Neural cell (in vitro differentiated cells): ENCODE measurements around the gene FCRL6. TPM values are rescaled to one million over a fixed set of nuclear protein-coding genes. Genes with fewer than 3 reads are reported as not detected.

Experiments
- H2AFZ ChIP-seq: fragments of 200-600, 300-800 bp; sonication (generic), shearing (Covaris generic); 2 replicates; pipeline ENCODE4 v1.6.0; 2014; ENCODE audit warnings: low read depth, mild to moderate bottlenecking, antibody characterized with exemption, low read length, moderate library complexity
- H3F3A ChIP-seq: fragments of 200-600 bp; shearing (Covaris generic); 2 replicates; pipeline ENCODE4 v1.6.1; 2016; ENCODE audit warnings: mild to moderate bottlenecking, moderate library complexity, mixed read lengths, antibody characterized with exemption, low read length; ENCODE audit not compliant: insufficient read depth, poor library complexity, severe bottlenecking
- H3K27ac ChIP-seq: fragments of 200-600, 300-800 bp; sonication (generic), shearing (Covaris generic); 2 replicates; pipeline ENCODE4 v1.5.1; 2014; ENCODE audit warnings: mild to moderate bottlenecking, low read length, moderate library complexity
- H3K27me3 ChIP-seq: fragments of 300-800, 200-600 bp; sonication (generic), shearing (Covaris generic); 2 replicates; pipeline ENCODE4 v1.6.0; 2014; ENCODE audit warnings: mild to moderate bottlenecking, low read depth, low read length, moderate library complexity; ENCODE audit not compliant: insufficient read depth
- H3K36me3 ChIP-seq: fragments of 300-800, 200-600 bp; sonication (generic), shearing (Covaris generic); 2 replicates; pipeline ENCODE4 v1.5.1; 2014; ENCODE audit warnings: mild to moderate bottlenecking, antibody characterized with exemption, low read length, moderate library complexity; ENCODE audit not compliant: insufficient read depth
- H3K4me2 ChIP-seq: fragments of 300-800, 200-600 bp; sonication (generic), shearing (Covaris generic); 2 replicates; pipeline ENCODE4 v1.6.0; 2014; ENCODE audit warnings: mild to moderate bottlenecking, low read length
- H3K4me3 ChIP-seq: fragments of 300-800, 200-600 bp; sonication (generic), shearing (Covaris generic); 2 replicates; pipeline ENCODE4 v1.5.1; 2014; ENCODE audit warnings: mild to moderate bottlenecking, low read length, moderate library complexity
- H3K79me2 ChIP-seq: fragments of 200-600 bp; shearing (Covaris generic); replicated peaks from 2 replicates; pipeline ENCODE4 v1.6.0; 2014; ENCODE audit warnings: mild to moderate bottlenecking, low read length, moderate library complexity; ENCODE audit not compliant: insufficient read depth
- H3K9ac ChIP-seq: fragments of 300-800, 200-600 bp; sonication (generic), shearing (Covaris generic); 2 replicates; pipeline ENCODE4 v1.6.1; 2016; ENCODE audit warnings: mild to moderate bottlenecking, low read length, mixed read lengths
- H3K9me2 ChIP-seq: fragments of 200-600 bp; shearing (Covaris generic); 2 replicates; pipeline ENCODE4 v1.6.1; 2016; ENCODE audit warnings: mild to moderate bottlenecking, low read length, mixed read lengths; ENCODE audit not compliant: insufficient read depth
- H3K9me3 ChIP-seq: fragments of 200-600, 300-800 bp; sonication (generic), shearing (Covaris generic); 2 replicates; pipeline ENCODE4 v1.6.1; 2016; ENCODE audit warnings: mild to moderate bottlenecking, mixed run types, low read length, moderate library complexity, mixed read lengths
- H4K20me1 ChIP-seq: fragments of 200-600 bp; shearing (Covaris generic); 2 replicates; pipeline ENCODE4 v1.6.1; 2016; ENCODE audit warnings: mild to moderate bottlenecking, mixed run types; ENCODE audit not compliant: insufficient read depth
- CTCF ChIP-seq: fragments of 450-650 bp; IDR thresholded peaks from 2 replicates; pipeline ENCODE4 v1.5.1; 2014; ENCODE audit warnings: antibody characterized with exemption, mild to moderate bottlenecking, moderate library complexity; ENCODE audit not compliant: poor library complexity, severe bottlenecking
- EP300 ChIP-seq: fragments of 450-650 bp; conservative IDR thresholded peaks from 2 replicates; pipeline ENCODE4 v1.6.1; 2014; ENCODE audit warnings: antibody characterized with exemption, mild to moderate bottlenecking, moderate library complexity; ENCODE audit not compliant: poor library complexity, severe bottlenecking
- EZH2 ChIP-seq: fragments of 200-600, 300-800 bp; shearing (Covaris generic), sonication (generic); IDR thresholded peaks from 2 replicates; pipeline ENCODE4 v1.6.1; 2014; ENCODE audit warnings: antibody characterized with exemption, low read length, borderline replicate concordance, mild to moderate bottlenecking; ENCODE audit not compliant: insufficient read depth, poor library complexity, severe bottlenecking
- MXI1 ChIP-seq: fragments of 450-650 bp; conservative IDR thresholded peaks from 2 replicates; pipeline ENCODE4 v1.6.1; 2014; ENCODE audit warnings: antibody characterized with exemption, mild to moderate bottlenecking; ENCODE audit not compliant: poor library complexity, severe bottlenecking
- POLR2AphosphoS5 ChIP-seq: IDR thresholded peaks from 2 replicates; pipeline ENCODE4 v1.6.1; 2012
- RAD21 ChIP-seq: fragments of 450-650 bp; conservative IDR thresholded peaks from 2 replicates; pipeline ENCODE4 v1.6.1; 2014; ENCODE audit warnings: antibody characterized with exemption, mild to moderate bottlenecking, moderate library complexity
- REST ChIP-seq: IDR thresholded peaks from 2 replicates; pipeline ENCODE4 v1.6.1; 2012; ENCODE audit warnings: borderline replicate concordance
- SMC3 ChIP-seq: fragments of 450-650 bp; conservative IDR thresholded peaks from 2 replicates; pipeline ENCODE4 v1.6.1; 2014; ENCODE audit warnings: antibody characterized with exemption, mild to moderate bottlenecking, moderate library complexity; ENCODE audit not compliant: poor library complexity
- TAF1 ChIP-seq: IDR thresholded peaks from 2 replicates; pipeline ENCODE4 v1.6.1; 2012; ENCODE audit warnings: low read depth
- polyA plus RNA-seq: library from polyadenylated mRNA; depleted of rRNA; stranded (reverse); fragments of >200 nt; gene quantifications from 2 replicates; pipeline ENCODE4 v1.2.3, GENCODE V29; 2014

FCRL6 gene
- polyA plus RNA-seq, 1 donor from 2014 or later = not detected

GRCh38 chr1:159771127-159771895, 30.8 kb upstream of the FCRL6 start:
- no peak overlapping the region for H3K4me2 ChIP-seq
- no peaks in the 10 kb centered on the region for H3K36me3 ChIP-seq
- H3F3A ChIP-seq = no peaks in the 10 kb centered on the region
- H3K27ac ChIP-seq = no peak overlapping the region
- H3K9ac ChIP-seq = no peak overlapping the region
- H3K9me2 ChIP-seq = no peaks in the 10 kb centered on the region
- H4K20me1 ChIP-seq = no peaks in the 10 kb centered on the region
- no peak for TF ChIP-seq EP300
- no peak for TF ChIP-seq POLR2AphosphoS5
- no peak for TF ChIP-seq REST
- no peak for TF ChIP-seq SMC3
- no peak for TF ChIP-seq TAF1
- no peak for TF ChIP-seq MXI1
- no peak for TF ChIP-seq RAD21
- TF ChIP-seq CTCF = no peak
- no peak for TF ChIP-seq EZH2
- no peaks in the 10 kb centered on the region for H3K9me3 ChIP-seq
- H3K4me3 ChIP-seq = no peak overlapping the region
- H3K27me3 ChIP-seq = no peaks in the 10 kb centered on the region
- H3K79me2 ChIP-seq = no peaks in the 10 kb centered on the region
- no peak overlapping the region for H2AFZ ChIP-seq

GRCh38 chr1:159774465-159774864, 27.7 kb upstream of the FCRL6 start:
- Histone ChIP-seq H2AFZ (no peak overlapping the region), H3K79me2 (no peaks in the 10 kb centered on the region), H3K9ac (no peak overlapping the region), H3K9me2 (no peaks in the 10 kb centered on the region), H4K20me1 (no peaks in the 10 kb centered on the region), H3K27me3 (no peaks in the 10 kb centered on the region), H3K27ac (no peak overlapping the region), H3K4me3 (no peak overlapping the region), H3K36me3 (no peaks in the 10 kb centered on the region), H3K4me2 (no peak overlapping the region), H3F3A (no peaks in the 10 kb centered on the region), H3K9me3 (no peaks in the 10 kb centered on the region)
- no peak for TF ChIP-seq POLR2AphosphoS5
